Tibial artery (tissue), 4 donors: ENCODE results near the gene NKAIN1.

Experiments used
- DNase-seq, 2 donors: peaks; one replicate each; pipeline ENCODE4 v3.0.0-alpha.2; 2019
- H3K27ac ChIP-seq, 2 donors: fragments of 200-600 bp; sonication (generic) in 1 of 2; 1 replicate in 1 of 2; 2 replicates in 1 of 2; pipeline ENCODE4 v1.5.1; 2018 to 2019; ENCODE audit warnings: mild to moderate bottlenecking in 1 of 2
- H3K27me3 ChIP-seq, 2 donors: fragments of 200-600 bp; sonication (generic) in 1 of 2; one replicate each; pipeline versions ENCODE4 v1.5.1 to v1.6.0; 2016 to 2019
- H3K36me3 ChIP-seq, 3 donors: fragments of 200-600 bp; sonication (generic) in 2 of 3; one replicate each; pipeline ENCODE4 v1.5.1; 2016 to 2019; ENCODE audit warnings: mild to moderate bottlenecking in 2 of 3
- H3K4me1 ChIP-seq, 4 donors: fragments of 200-600 bp; sonication (generic) in 2 of 4; 1 replicate in 3 of 4; 2 replicates in 1 of 4; pipeline ENCODE4 v1.5.1; 2016 to 2019
- H3K4me3 ChIP-seq, 2 donors: fragments of 200-600 bp; sonication (generic) in 1 of 2; 1 replicate in 1 of 2; 2 replicates in 1 of 2; pipeline ENCODE4 v1.5.1; 2018 to 2019; ENCODE audit warnings: mild to moderate bottlenecking in 2 of 2
- H3K9me3 ChIP-seq, 3 donors: fragments of 200-600 bp; sonication (generic) in 1 of 3; one replicate each; pipeline ENCODE4 v1.5.1; 2016 to 2019
- CTCF ChIP-seq, 2 experiments: fragments of 200-600 bp in 1 of 2; fragments of 450-650 bp in 1 of 2; IDR thresholded peaks; one replicate each; pipeline ENCODE4 v1.5.1; 2017 to 2019; ENCODE audit warnings: antibody characterized with exemption in 2 of 2, mild to moderate bottlenecking in 1 of 2, moderate library complexity in 1 of 2
- intact Hi-C: fragments of 100-400 bp; cut with DNase I; formaldehyde crosslinking; loops from one replicate; pipeline ENCODE4 v1.15.0; 2023; ENCODE audit warnings: low total_unique reads

NKAIN1 gene

GRCh38 chr1:31243501-31244286, 4.0 kb upstream of the NKAIN1 start:
- intact Hi-C loops, result no loop called here
- no peaks in the 10 kb centered on the region for H3K9me3 ChIP-seq
- peaks cover 0 to 26% of the 10 kb centered on the region in 2 donors for H3K27me3 ChIP-seq
- no peak for DNase-seq
- H3K4me1 ChIP-seq, result peaks cover 0 to 13% (median 9%) of the 10 kb centered on the region in 4 donors
- no peaks in the 10 kb centered on the region for H3K36me3 ChIP-seq
- H3K27ac ChIP-seq, result no peak overlapping the region
- no peak for TF ChIP-seq CTCF (IDR thresholded peaks at IDR 0.05)
- no peak overlapping the region for H3K4me3 ChIP-seq

GRCh38 chr1:31241321-31241720, 1.6 kb upstream of the NKAIN1 start:
- no peak overlapping the region for H3K27ac ChIP-seq
- H3K9me3 ChIP-seq, result no peaks in the 10 kb centered on the region
- intact Hi-C loops, result no loop called here
- H3K36me3 ChIP-seq, result no peaks in the 10 kb centered on the region
- H3K4me1 ChIP-seq, result peaks cover 0 to 16% (median 10%) of the 10 kb centered on the region in 4 donors
- peaks cover 0 to 48% of the 10 kb centered on the region in 2 donors for H3K27me3 ChIP-seq
- no peak for DNase-seq
- no peak for TF ChIP-seq CTCF (IDR thresholded peaks at IDR 0.05)
- no peak overlapping the region for H3K4me3 ChIP-seq

- no peak for TF ChIP-seq CTCF (IDR thresholded peaks at IDR 0.05)
- H3K9me3 ChIP-seq, result no peaks in the 10 kb centered on the region
- H3K4me3 ChIP-seq, result peak overlapping the region; percentile 18 to 39
- H3K36me3 ChIP-seq, result no peaks in the 10 kb centered on the region
- intact Hi-C loops, result no loop called here
- H3K27ac ChIP-seq, result no peak overlapping the region
- peaks cover 0 to 68% of the 10 kb centered on the region in 2 donors for H3K27me3 ChIP-seq
- peaks cover 0 to 16% (median 10%) of the 10 kb centered on the region in 4 donors for H3K4me1 ChIP-seq
- no peak for DNase-seq
Measured at GRCh38 chr1:31238986-31239613, 587 bp downstream of the NKAIN1 start.

- H3K27me3 ChIP-seq, result peaks cover 0 to 73% of the 10 kb centered on the region in 2 donors
- peaks cover 0 to 16% (median 10%) of the 10 kb centered on the region in 4 donors for H3K4me1 ChIP-seq
- no peak for DNase-seq
- intact Hi-C loops, result no loop called here
- H3K27ac ChIP-seq, result no peak overlapping the region
- no peak for TF ChIP-seq CTCF (IDR thresholded peaks at IDR 0.05)
- no peaks in the 10 kb centered on the region for H3K36me3 ChIP-seq
- no peaks in the 10 kb centered on the region for H3K9me3 ChIP-seq
- H3K4me3 ChIP-seq, result no peak overlapping the region
Measured at GRCh38 chr1:31238612-31238985, 1.1 kb downstream of the NKAIN1 start.

GRCh38 chr1:31234870-31235269, 4.8 kb downstream of the NKAIN1 start:
- H3K4me3 ChIP-seq, result no peak overlapping the region
- no peak for DNase-seq
- intact Hi-C loops, result no loop called here
- H3K9me3 ChIP-seq, result no peaks in the 10 kb centered on the region
- H3K4me1 ChIP-seq, result peaks cover 0 to 14% (median 9%) of the 10 kb centered on the region in 4 donors
- no peak for TF ChIP-seq CTCF (IDR thresholded peaks at IDR 0.05)
- H3K27ac ChIP-seq, result no peak overlapping the region
- H3K36me3 ChIP-seq, result no peaks in the 10 kb centered on the region
- peaks cover 0 to 62% of the 10 kb centered on the region in 2 donors for H3K27me3 ChIP-seq
